Measurements from ENCODE around the gene DGCR8.
"Not testable (repeated sequence)": the region's sequence is repeated elsewhere in the genome, so short reads cannot be mapped to it uniquely, and the experiment has no call there.

The DGCR8 gene

GRCh38 chr22:20153945-20154344 lies 73.9 kb downstream of the DGCR8 start:
- Histone ChIP-seq H3K9me3 (ENCODE audit: control insufficient read depth, insufficient read depth, low read length) (no peaks in the 10 kb centered on the region), H3K9ac (ENCODE audit: low read depth, low read length) (no peak overlapping the region), H3K36me3 (ENCODE audit: insufficient read depth, low read length) (no peaks in the 10 kb centered on the region), H3K4me1 (ENCODE audit: insufficient read depth, low read length) (no peaks in the 10 kb centered on the region)

- Histone ChIP-seq H3K9me3 (ENCODE audit: control insufficient read depth, insufficient read depth, low read length) (no peaks in the 10 kb centered on the region), H3K4me1 (ENCODE audit: insufficient read depth, low read length) (no peaks in the 10 kb centered on the region), H3K9ac (ENCODE audit: low read depth, low read length) (no peak overlapping the region), H3K36me3 (ENCODE audit: insufficient read depth, low read length) (no peaks in the 10 kb centered on the region)
These were observed 74.7 kb downstream of the DGCR8 start for GRCh38 chr22:20154602-20155187.

GRCh38 chr22:20155330-20156041 lies 75.4 kb downstream of the DGCR8 start:
- Histone ChIP-seq H3K9me3 (ENCODE audit: control insufficient read depth, insufficient read depth, low read length) (no peaks in the 10 kb centered on the region), H3K36me3 (ENCODE audit: insufficient read depth, low read length) (no peaks in the 10 kb centered on the region), H3K9ac (ENCODE audit: low read depth, low read length) (no peak overlapping the region), H3K4me1 (ENCODE audit: insufficient read depth, low read length) (no peaks in the 10 kb centered on the region)

GRCh38 chr22:20156042-20156389 lies 76.0 kb downstream of the DGCR8 start:
- Histone ChIP-seq H3K9me3 (ENCODE audit: control insufficient read depth, insufficient read depth, low read length) (no peaks in the 10 kb centered on the region), H3K36me3 (ENCODE audit: insufficient read depth, low read length) (no peaks in the 10 kb centered on the region), H3K4me1 (ENCODE audit: insufficient read depth, low read length) (no peaks in the 10 kb centered on the region), H3K9ac (ENCODE audit: low read depth, low read length) (no peak overlapping the region)

- Histone ChIP-seq H3K36me3 (ENCODE audit: insufficient read depth, low read length) (no peaks in the 10 kb centered on the region), H3K4me1 (ENCODE audit: insufficient read depth, low read length) (no peaks in the 10 kb centered on the region), H3K9ac (ENCODE audit: low read depth, low read length) (no peak overlapping the region), H3K9me3 (ENCODE audit: control insufficient read depth, insufficient read depth, low read length) (no peaks in the 10 kb centered on the region)
These were observed 76.8 kb downstream of the DGCR8 start for GRCh38 chr22:20156611-20157429.

GRCh38 chr22:20157430-20158183 lies 77.6 kb downstream of the DGCR8 start:
- Histone ChIP-seq H3K36me3 (ENCODE audit: insufficient read depth, low read length) (no peaks in the 10 kb centered on the region), H3K9ac (ENCODE audit: low read depth, low read length) (no peak overlapping the region), H3K4me1 (ENCODE audit: insufficient read depth, low read length) (no peaks in the 10 kb centered on the region), H3K9me3 (ENCODE audit: control insufficient read depth, insufficient read depth, low read length) (no peaks in the 10 kb centered on the region)

GRCh38 chr22:20158391-20159036 lies 78.5 kb downstream of the DGCR8 start:
- no peak overlapping the region for H3K9ac ChIP-seq (ENCODE audit: low read depth, low read length)
- no peaks in the 10 kb centered on the region for H3K4me1 ChIP-seq (ENCODE audit: insufficient read depth, low read length)
- H3K9me3 ChIP-seq (ENCODE audit: control insufficient read depth, insufficient read depth, low read length): no peaks in the 10 kb centered on the region
- H3K36me3 ChIP-seq (ENCODE audit: insufficient read depth, low read length): no peaks in the 10 kb centered on the region

GRCh38 chr22:20159076-20159475 lies 79.0 kb downstream of the DGCR8 start:
- no peaks in the 10 kb centered on the region for H3K36me3 ChIP-seq (ENCODE audit: insufficient read depth, low read length)
- H3K9ac ChIP-seq (ENCODE audit: low read depth, low read length): no peak overlapping the region
- H3K9me3 ChIP-seq (ENCODE audit: control insufficient read depth, insufficient read depth, low read length): no peaks in the 10 kb centered on the region
- H3K4me1 ChIP-seq (ENCODE audit: insufficient read depth, low read length): no peaks in the 10 kb centered on the region

- H3K9me3 ChIP-seq (ENCODE audit: control insufficient read depth, insufficient read depth, low read length); H3K36me3 ChIP-seq (ENCODE audit: insufficient read depth, low read length); H3K9ac ChIP-seq (ENCODE audit: low read depth, low read length); H3K4me1 ChIP-seq (ENCODE audit: insufficient read depth, low read length): not testable (repeated sequence)
These were observed 79.5 kb downstream of the DGCR8 start for GRCh38 chr22:20159531-20159930.

- no peaks in the 10 kb centered on the region for H3K9me3 ChIP-seq (ENCODE audit: control insufficient read depth, insufficient read depth, low read length)
- H3K4me1 ChIP-seq (ENCODE audit: insufficient read depth, low read length): no peaks in the 10 kb centered on the region
- H3K9ac ChIP-seq (ENCODE audit: low read depth, low read length): no peak overlapping the region
- no peaks in the 10 kb centered on the region for H3K36me3 ChIP-seq (ENCODE audit: insufficient read depth, low read length)
These were observed 80.0 kb downstream of the DGCR8 start for GRCh38 chr22:20160041-20160440.

Data from ES-I3 (cell line).